Panc1 (cell line): Measurements from ENCODE around the gene AGBL4. TPM values are rescaled to one million over a fixed set of nuclear protein-coding genes. Genes with fewer than 3 reads are reported as not detected.

ENCODE experiments used
- ATAC-seq: fragments of 200-7000 bp; cut with Tn5 transposase; 2 replicates; pipeline ENCODE4 v1.9.1; 2020; ENCODE audit warnings: mild to moderate bottlenecking, moderate library complexity
- BruUV-seq: library from RNA; stranded (reverse); fragments of 400-500 nt; replicated peaks from 2 replicates; lab custom pipeline; 2021; lab: Mats Ljungman, UMichigan
- CTCF ChIA-PET: fragments of 300-600 bp; sonication (Branson Sonifier 250); formaldehyde crosslinking; loops from one replicate; lab custom pipeline; 2022; ENCODE audit warnings: antibody characterized with exemption; lab: Charles Lee
- POLR2A ChIA-PET: fragments of 300-600 bp; sonication (Branson Sonifier 250); formaldehyde crosslinking; loops from one replicate; lab custom pipeline; 2022; ENCODE audit warnings: antibody characterized with exemption; lab: Charles Lee
- DNase-seq: peaks from one replicate; pipeline ENCODE4 v3.0.0-alpha.2; 2010; ENCODE audit warnings: low read depth, low spot score
- H3K27ac ChIP-seq: 2 replicates; pipeline ENCODE4 v1.5.1; 2011; ENCODE audit warnings: mild to moderate bottlenecking, low read length, inconsistent platforms
- H3K27me3 ChIP-seq: fragments of 200-500 bp; sonication (Bioruptor generic); 2 replicates; pipeline ENCODE4 v1.6.0; 2014; ENCODE audit warnings: low read length, inconsistent platforms; ENCODE audit not compliant: control insufficient read depth, insufficient read depth
- H3K36me3 ChIP-seq: fragments of 200-500 bp; sonication (Bioruptor generic); 2 replicates; pipeline ENCODE4 v1.5.1; 2014; ENCODE audit warnings: inconsistent platforms, mild to moderate bottlenecking, low read length, moderate library complexity; ENCODE audit not compliant: control insufficient read depth, insufficient read depth
- H3K4me1 ChIP-seq: 2 replicates; pipeline ENCODE4 v1.5.1; 2011; ENCODE audit warnings: inconsistent platforms, mild to moderate bottlenecking, low read length, moderate library complexity; ENCODE audit not compliant: control insufficient read depth, insufficient read depth
- H3K4me3 ChIP-seq, 2 experiments: 2 replicates each; pipeline ENCODE4 v1.5.1; 2011 to 2012; ENCODE audit warnings: low read depth in 2 of 2, low read length in 2 of 2, mild to moderate bottlenecking in 2 of 2, inconsistent platforms in 1 of 2, moderate library complexity in 1 of 2
- H3K9me3 ChIP-seq: fragments of 200-500 bp; sonication (Bioruptor generic); 2 replicates; pipeline ENCODE4 v1.5.1; 2014; ENCODE audit warnings: low read depth, mild to moderate bottlenecking, inconsistent platforms, low read length, moderate library complexity; ENCODE audit not compliant: control insufficient read depth, insufficient read depth
- POLR2AphosphoS5 ChIP-seq: IDR thresholded peaks from 2 replicates; pipeline ENCODE4 v1.6.1; 2012; ENCODE audit warnings: mild to moderate bottlenecking, low read depth, low read length, moderate library complexity
- SIN3A ChIP-seq: IDR thresholded peaks from 2 replicates; pipeline ENCODE4 v1.6.1; 2012; ENCODE audit warnings: low read depth, mild to moderate bottlenecking, low read length, moderate library complexity, borderline replicate concordance; ENCODE audit not compliant: insufficient read depth
- TCF7L2 ChIP-seq: IDR thresholded peaks from 2 replicates; pipeline ENCODE4 v1.6.1; 2011; ENCODE audit warnings: mild to moderate bottlenecking, low read depth, low read length, inconsistent platforms
- in situ Hi-C: cut with HindIII; loops from 2 replicates; pipeline ENCODE4 v1.10.0; 2016; ENCODE audit warnings: low sequenced_read_pairs, low pct_unique_long_range_greater_than_20kb
- intact Hi-C: fragments of 100-400 bp; cut with micrococcal nuclease; formaldehyde crosslinking; loops from one replicate; pipeline ENCODE4 v1.10.0; 2022; ENCODE audit not compliant: unreplicated experiment
- total RNA-seq: library from RNA; stranded (reverse); gene quantifications from one replicate; pipeline ENCODE4 v1.2.1, GENCODE V29; 2021; ENCODE audit not compliant: unreplicated experiment
- TF ChIP-seq, protein P1 (sequence below): fragments of 450-650 bp; IDR thresholded peaks from 2 replicates; pipeline ENCODE4 v1.5.1; 2017; ENCODE audit warnings: mild to moderate bottlenecking
- TF ChIP-seq, protein P2 (sequence below), 2 experiments: IDR thresholded peaks; 2 replicates each; pipeline ENCODE4 v1.6.1; 2011 to 2012; ENCODE audit warnings: low read depth in 2 of 2, control low read depth in 1 of 2, low read length in 1 of 2, mild to moderate bottlenecking in 1 of 2, moderate library complexity in 1 of 2; ENCODE audit not compliant: insufficient read depth in 1 of 2

Gene AGBL4
- total RNA-seq, 1 experiment from 2014 or later: not detected

DNA sequence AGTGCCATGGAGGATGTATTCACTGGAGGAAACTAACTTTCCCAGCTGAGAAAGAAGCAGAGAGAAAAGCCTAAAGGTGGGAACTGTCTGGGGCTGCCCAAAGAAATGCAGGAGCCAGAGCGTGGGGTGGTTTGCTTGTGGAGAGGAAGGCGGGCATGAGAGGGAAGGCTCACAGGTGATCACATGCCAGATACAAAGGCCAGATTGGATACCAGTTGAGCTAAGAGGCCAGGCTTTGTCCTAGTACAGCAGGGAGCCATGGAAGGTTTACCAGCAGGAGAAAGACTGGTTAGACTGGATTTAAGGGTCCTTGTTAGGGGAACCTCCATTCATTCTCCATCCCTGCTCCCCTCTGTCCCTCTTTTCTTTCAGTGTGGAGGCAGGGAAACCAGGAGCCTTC, 1313.4 kb downstream of the AGBL4 start:
- H3K36me3 ChIP-seq: no peaks in the 10 kb centered on the region
- CTCF ChIA-PET: no interaction called here
- POLR2A ChIA-PET: no interaction called here
- no peak for DNase-seq
- no TSS peak for BruUV-seq
- intact Hi-C loops (no loop called here), in situ Hi-C loops (no loop called here)
- no peaks in the 10 kb centered on the region for H3K27me3 ChIP-seq
- TF ChIP-seq TCF7L2: no peak
- TF ChIP-seq, protein P1, sequence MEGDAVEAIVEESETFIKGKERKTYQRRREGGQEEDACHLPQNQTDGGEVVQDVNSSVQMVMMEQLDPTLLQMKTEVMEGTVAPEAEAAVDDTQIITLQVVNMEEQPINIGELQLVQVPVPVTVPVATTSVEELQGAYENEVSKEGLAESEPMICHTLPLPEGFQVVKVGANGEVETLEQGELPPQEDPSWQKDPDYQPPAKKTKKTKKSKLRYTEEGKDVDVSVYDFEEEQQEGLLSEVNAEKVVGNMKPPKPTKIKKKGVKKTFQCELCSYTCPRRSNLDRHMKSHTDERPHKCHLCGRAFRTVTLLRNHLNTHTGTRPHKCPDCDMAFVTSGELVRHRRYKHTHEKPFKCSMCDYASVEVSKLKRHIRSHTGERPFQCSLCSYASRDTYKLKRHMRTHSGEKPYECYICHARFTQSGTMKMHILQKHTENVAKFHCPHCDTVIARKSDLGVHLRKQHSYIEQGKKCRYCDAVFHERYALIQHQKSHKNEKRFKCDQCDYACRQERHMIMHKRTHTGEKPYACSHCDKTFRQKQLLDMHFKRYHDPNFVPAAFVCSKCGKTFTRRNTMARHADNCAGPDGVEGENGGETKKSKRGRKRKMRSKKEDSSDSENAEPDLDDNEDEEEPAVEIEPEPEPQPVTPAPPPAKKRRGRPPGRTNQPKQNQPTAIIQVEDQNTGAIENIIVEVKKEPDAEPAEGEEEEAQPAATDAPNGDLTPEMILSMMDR: no peak
- TF ChIP-seq POLR2AphosphoS5: no peak
- no peak for TF ChIP-seq SIN3A
- TF ChIP-seq, protein P2, sequence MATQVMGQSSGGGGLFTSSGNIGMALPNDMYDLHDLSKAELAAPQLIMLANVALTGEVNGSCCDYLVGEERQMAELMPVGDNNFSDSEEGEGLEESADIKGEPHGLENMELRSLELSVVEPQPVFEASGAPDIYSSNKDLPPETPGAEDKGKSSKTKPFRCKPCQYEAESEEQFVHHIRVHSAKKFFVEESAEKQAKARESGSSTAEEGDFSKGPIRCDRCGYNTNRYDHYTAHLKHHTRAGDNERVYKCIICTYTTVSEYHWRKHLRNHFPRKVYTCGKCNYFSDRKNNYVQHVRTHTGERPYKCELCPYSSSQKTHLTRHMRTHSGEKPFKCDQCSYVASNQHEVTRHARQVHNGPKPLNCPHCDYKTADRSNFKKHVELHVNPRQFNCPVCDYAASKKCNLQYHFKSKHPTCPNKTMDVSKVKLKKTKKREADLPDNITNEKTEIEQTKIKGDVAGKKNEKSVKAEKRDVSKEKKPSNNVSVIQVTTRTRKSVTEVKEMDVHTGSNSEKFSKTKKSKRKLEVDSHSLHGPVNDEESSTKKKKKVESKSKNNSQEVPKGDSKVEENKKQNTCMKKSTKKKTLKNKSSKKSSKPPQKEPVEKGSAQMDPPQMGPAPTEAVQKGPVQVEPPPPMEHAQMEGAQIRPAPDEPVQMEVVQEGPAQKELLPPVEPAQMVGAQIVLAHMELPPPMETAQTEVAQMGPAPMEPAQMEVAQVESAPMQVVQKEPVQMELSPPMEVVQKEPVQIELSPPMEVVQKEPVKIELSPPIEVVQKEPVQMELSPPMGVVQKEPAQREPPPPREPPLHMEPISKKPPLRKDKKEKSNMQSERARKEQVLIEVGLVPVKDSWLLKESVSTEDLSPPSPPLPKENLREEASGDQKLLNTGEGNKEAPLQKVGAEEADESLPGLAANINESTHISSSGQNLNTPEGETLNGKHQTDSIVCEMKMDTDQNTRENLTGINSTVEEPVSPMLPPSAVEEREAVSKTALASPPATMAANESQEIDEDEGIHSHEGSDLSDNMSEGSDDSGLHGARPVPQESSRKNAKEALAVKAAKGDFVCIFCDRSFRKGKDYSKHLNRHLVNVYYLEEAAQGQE (IDR thresholded peaks at IDR 0.05; ENCODE audit: insufficient read depth in 1 of 2, low read depth in 2 of 2, low read length in 1 of 2): no peak
- no peak for ATAC-seq
- H3K9me3 ChIP-seq: no peaks in the 10 kb centered on the region
- H3K4me3 ChIP-seq: no peak overlapping the region
- no peak overlapping the region for H3K27ac ChIP-seq
- H3K4me1 ChIP-seq: no peaks in the 10 kb centered on the region

DNA sequence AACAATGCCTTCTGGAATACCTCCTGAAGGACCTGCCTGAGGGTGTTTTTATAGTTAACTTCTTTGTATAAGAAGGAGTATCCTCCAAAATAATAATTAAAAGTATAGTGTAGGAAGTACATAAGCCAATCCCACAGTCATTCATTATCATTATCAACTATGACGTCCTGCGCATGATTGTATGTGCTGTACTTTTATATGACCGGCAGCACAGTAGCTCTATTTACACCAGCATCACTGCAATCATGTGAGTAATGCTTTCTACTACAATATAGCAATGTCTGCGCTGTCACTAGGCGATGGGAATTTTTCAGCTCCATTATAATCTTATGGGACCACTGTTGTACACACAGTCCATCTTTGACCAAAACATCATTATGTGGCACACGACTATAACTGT, 1319.0 kb downstream of the AGBL4 start:
- H3K27ac ChIP-seq: no peak overlapping the region
- H3K4me1 ChIP-seq: no peaks in the 10 kb centered on the region
- ATAC-seq (no peak), DNase-seq (no peak)
- TF ChIP-seq, protein P2 (IDR thresholded peaks at IDR 0.05; ENCODE audit: insufficient read depth in 1 of 2, low read depth in 2 of 2, low read length in 1 of 2): no peak
- TF ChIP-seq SIN3A: no peak
- TF ChIP-seq POLR2AphosphoS5: no peak
- TF ChIP-seq TCF7L2: no peak
- ChIA-PET POLR2A (no interaction called here), CTCF (no interaction called here)
- H3K4me3 ChIP-seq: no peak overlapping the region
- H3K27me3 ChIP-seq: peaks cover 5% of the 10 kb centered on the region
- intact Hi-C loops: no loop called here
- H3K36me3 ChIP-seq: no peaks in the 10 kb centered on the region
- H3K9me3 ChIP-seq: no peaks in the 10 kb centered on the region
- in situ Hi-C loops: no loop called here
- no TSS peak for BruUV-seq
